Spleen (tissue), 11 donors: Measurements from ENCODE around the gene C11orf21. TPM values are rescaled to one million over a fixed set of nuclear protein-coding genes. Genes with fewer than 3 reads are reported as not detected.

Experiments used
- DNase-seq: peaks from one replicate; pipeline ENCODE4 v3.0.0-alpha.2; 2020
- H3K27ac ChIP-seq, 8 donors: fragments of 200-600 bp; sonication (generic) in 7 of 8; 1 replicate in 4 of 8; 2 replicates in 4 of 8; pipeline versions ENCODE4 v1.5.0 to v1.8.0; 2016 to 2021; ENCODE audit warnings: inconsistent platforms in 4 of 8, mild to moderate bottlenecking in 4 of 8, moderate library complexity in 1 of 8
- H3K27me3 ChIP-seq, 7 donors: fragments of 200-600 bp; sonication (generic) in 6 of 7; replicated peaks in 1 of 7; 1 replicate in 4 of 7; 2 replicates in 3 of 7; pipeline versions ENCODE4 v1.5.0 to v1.8.0; 2016 to 2021; ENCODE audit warnings: inconsistent platforms in 3 of 7, mild to moderate bottlenecking in 1 of 7
- H3K36me3 ChIP-seq, 6 donors: fragments of 200-600 bp; sonication (generic) in 5 of 6; 1 replicate in 4 of 6; 2 replicates in 2 of 6; pipeline versions ENCODE4 v1.5.0 to v1.8.0; 2016 to 2021; ENCODE audit warnings: inconsistent platforms in 2 of 6
- H3K4me1 ChIP-seq, 6 donors: fragments of 200-600 bp; sonication (generic) in 5 of 6; 1 replicate in 3 of 6; 2 replicates in 3 of 6; pipeline versions ENCODE4 v1.5.0 to v1.8.0; 2016 to 2021; ENCODE audit warnings: inconsistent platforms in 3 of 6
- H3K4me3 ChIP-seq, 8 donors: fragments of 200-600 bp; sonication (generic) in 7 of 8; 1 replicate in 4 of 8; 2 replicates in 4 of 8; pipeline versions ENCODE4 v1.5.0 to v1.8.0; 2016 to 2021; ENCODE audit warnings: inconsistent platforms in 4 of 8, mild to moderate bottlenecking in 4 of 8, moderate library complexity in 2 of 8
- H3K9me3 ChIP-seq, 8 donors: fragments of 200-600 bp; sonication (generic) in 7 of 8; 1 replicate in 4 of 8; 2 replicates in 4 of 8; pipeline versions ENCODE4 v1.5.0 to v1.8.0; 2016 to 2021; ENCODE audit warnings: inconsistent platforms in 4 of 8
- CTCF ChIP-seq, 11 experiments: fragments of 200-600 bp in 7 of 11; fragments of 450-650 bp in 4 of 11; sonication (generic) in 4 of 11; IDR thresholded peaks in 8 of 11; conservative IDR thresholded peaks in 3 of 11; 1 replicate in 7 of 11; 2 replicates in 4 of 11; pipeline versions ENCODE4 v1.4.0 to v1.8.0; 2016 to 2021; ENCODE audit warnings: antibody characterized with exemption in 11 of 11, inconsistent platforms in 4 of 11, mild to moderate bottlenecking in 1 of 11
- POLR2A ChIP-seq, 3 donors: fragments of 450-650 bp; IDR thresholded peaks; one replicate each; pipeline ENCODE4 v1.5.1; 2017; ENCODE audit warnings: antibody characterized with exemption in 3 of 3, mild to moderate bottlenecking in 1 of 3
- POLR2AphosphoS5 ChIP-seq, 3 donors: sonication (generic); formaldehyde crosslinking; IDR thresholded peaks; one replicate each; pipeline ENCODE4 v1.5.1; 2017; ENCODE audit warnings: antibody characterized with exemption in 3 of 3
- WGBS, 5 donors: extraction: QIAGEN DNeasy Blood & Tissue Kit in 3 of 5; methylation state at CpG; one replicate each; pipeline versions ENCODE4 v1.1.5 to v1.1.7; 2013 to 2018; 5-methylcytosine and 5-hydroxymethylcytosine counted together
- intact Hi-C: fragments of 100-400 bp; cut with DNase I; formaldehyde crosslinking; loops from one replicate; pipeline ENCODE4 v1.15.0; 2023; ENCODE audit warnings: low total_unique reads
- polyA plus RNA-seq, 3 donors: library from polyadenylated mRNA; stranded (reverse); fragments of 200-250 nt; gene quantifications; one replicate each; pipeline ENCODE4 v1.2.1, GENCODE V29; 2013
- total RNA-seq, 7 donors: library from RNA; depleted of rRNA in 3 of 7; stranded (reverse); fragments of >200 nt in 3 of 7; fragmentation: NEBNext Ultra II Directional in 4 of 7; extraction: Animal tissue kit (Norgen Biotek cat#: 25700) in 4 of 7; gene quantifications; one replicate each; pipeline versions ENCODE4 v1.1.0 to v1.2.1, GENCODE V29; 2016 to 2021
- donor health status: healthy with polysubstance abuse.
- donor health status: DM: no; HTN: no; CAD: no; lungs with moderate emphysema.
- donor health status: DM: no; HTN: no; CAD: no.
- donor health status: Bipolar disorder and iron deficiency.
- donor health status: healthy.
- donor health status: DM: no; HTN: no; CAD: no.
- donor health status: DM: yes; HTN: yes; CAD: no.

Gene C11orf21
- total and polyA plus RNA-seq, 10 donors: 8.6 to 24.9 (median 17.1) TPM

GRCh38 chr11:2277933-2278523, 23.7 kb downstream of the C11orf21 start:
- Histone ChIP-seq H3K36me3 (no peaks in the 10 kb centered on the region), H3K9me3 (peaks cover 0 to 39% (median 36%) of the 10 kb centered on the region in 8 donors), H3K4me3 (no peak overlapping the region), H3K27me3 (peaks cover 0 to 8% (median 0%) of the 10 kb centered on the region in 7 donors), H3K27ac (peak overlapping the region in 4 of 8 donors; percentile 17 to 47 (median 31)), H3K4me1 (no peaks in the 10 kb centered on the region)
- no peak for TF ChIP-seq POLR2AphosphoS5 (IDR thresholded peaks at IDR 0.05)
- no peak for TF ChIP-seq CTCF (IDR thresholded peaks at IDR 0.05 in 8 of 11, conservative IDR thresholded peaks at IDR 0.05 in 3 of 11)
- TF ChIP-seq POLR2A (IDR thresholded peaks at IDR 0.05): no peak
- intact Hi-C loops: no loop called here
- DNase-seq: no peak
- WGBS, 5 donors: 75 to 84% (median 82%) methylated on average over 6 of the region's 6 CpGs

- Histone ChIP-seq H3K36me3 (no peaks in the 10 kb centered on the region), H3K9me3 (peaks cover 0 to 29% (median 26%) of the 10 kb centered on the region in 8 donors), H3K27me3 (peaks cover 0 to 19% (median 3%) of the 10 kb centered on the region in 7 donors), H3K4me3 (no peak overlapping the region), H3K4me1 (no peaks in the 10 kb centered on the region), H3K27ac (peak overlapping the region in 4 of 8 donors; percentile 27 to 44 (median 31))
- TF ChIP-seq POLR2A (IDR thresholded peaks at IDR 0.05) (no peak), POLR2AphosphoS5 (IDR thresholded peaks at IDR 0.05) (no peak), CTCF (IDR thresholded peaks at IDR 0.05 in 8 of 11, conservative IDR thresholded peaks at IDR 0.05 in 3 of 11) (no peak)
- DNase-seq: no peak
- intact Hi-C loops: no loop called here
- WGBS, 5 donors: 50 to 63% (median 58%) methylated on average over 6 of the region's 6 CpGs
Measured at GRCh38 chr11:2277008-2277346, 24.7 kb downstream of the C11orf21 start.

- peaks cover 0 to 27% (median 21%) of the 10 kb centered on the region in 8 donors for H3K9me3 ChIP-seq
- peaks cover 2 to 24% (median 8%) of the 10 kb centered on the region in 7 donors for H3K27me3 ChIP-seq
- peak overlapping the region in 2 of 8 donors; percentile 3 to 27 for H3K27ac ChIP-seq
- TF ChIP-seq POLR2AphosphoS5 (IDR thresholded peaks at IDR 0.05) (no peak), POLR2A (IDR thresholded peaks at IDR 0.05) (no peak), CTCF (IDR thresholded peaks at IDR 0.05 in 8 of 11, conservative IDR thresholded peaks at IDR 0.05 in 3 of 11) (no peak)
- peaks cover 0 to 4% (median under 1%) of the 10 kb centered on the region in 6 donors for H3K4me1 ChIP-seq
- no peaks in the 10 kb centered on the region for H3K36me3 ChIP-seq
- DNase-seq: no peak
- WGBS, 5 donors: 81 to 95% (median 94%) methylated on average over 14 of the region's 14 CpGs
- H3K4me3 ChIP-seq: no peak overlapping the region
- intact Hi-C loops: no loop called here
Measured at GRCh38 chr11:2276280-2277007, 25.3 kb downstream of the C11orf21 start.
